ENCODE data around the gene PIK3R1. TPM values are rescaled to one million over a fixed set of nuclear protein-coding genes. Genes with fewer than 3 reads are reported as not detected.

The PIK3R1 gene
- total and polyA plus RNA-seq, 4 donors = 22.6 to 123 (median 47.3) TPM

- no peak for DNase-seq (ENCODE audit: low spot score)
- no peaks in the 10 kb centered on the region for H3K27me3 ChIP-seq (ENCODE audit: control insufficient read depth in 4 of 4, insufficient read depth in 4 of 4, low read length in 3 of 4)
Measured at GRCh38 chr5:68192679-68193060, 22.9 kb upstream of the PIK3R1 start.

DNA sequence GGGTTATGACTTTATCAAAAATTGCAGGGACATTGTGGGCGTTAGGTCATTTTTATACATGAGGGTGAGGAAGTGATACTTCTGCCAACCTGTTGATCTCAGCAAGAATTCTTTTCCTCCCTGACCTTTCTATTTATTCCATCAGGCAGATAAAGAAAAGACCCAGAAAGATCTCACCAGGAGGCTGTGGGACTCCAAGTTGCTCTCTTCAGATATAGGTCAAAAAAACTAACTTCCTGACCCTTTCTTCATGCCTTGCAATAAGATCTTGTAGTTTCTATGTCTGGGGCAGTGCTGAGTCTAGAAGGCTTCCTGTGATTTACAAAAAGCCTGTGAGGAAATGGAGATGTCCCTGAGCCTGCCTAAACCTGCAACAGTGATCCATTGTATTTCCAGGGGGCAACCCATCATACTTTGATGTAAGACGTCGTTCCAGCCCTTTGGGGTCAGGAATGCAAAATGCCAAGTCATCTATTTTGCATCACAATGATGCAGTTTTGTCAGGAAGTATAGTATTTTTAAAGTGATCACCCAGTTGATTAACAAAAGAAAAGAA is 22.0 kb upstream of the PIK3R1 start:
- no peak for DNase-seq (ENCODE audit: low spot score)
- H3K4me1 ChIP-seq (ENCODE audit: control insufficient read depth in 4 of 4, insufficient read depth in 4 of 4, low read length in 3 of 4) = no peaks in the 10 kb centered on the region
- TF ChIP-seq TAF1 (conservative IDR thresholded peaks at IDR 0.05) (no peak), NR2F2 (IDR thresholded peaks at IDR 0.05) (peak; percentile 67)
- no peaks in the 10 kb centered on the region for H3K36me3 ChIP-seq (ENCODE audit: control insufficient read depth in 4 of 4, insufficient read depth in 3 of 4, low read depth in 1 of 4, low read length in 3 of 4)
- no peak overlapping the region for H3K4me3 ChIP-seq (ENCODE audit: low read depth in 1 of 3, low read length in 3 of 3)
- H3K27ac ChIP-seq (ENCODE audit: low read depth in 1 of 2, low read length in 2 of 2) = no peak overlapping the region
- no peaks in the 10 kb centered on the region for H3K27me3 ChIP-seq (ENCODE audit: control insufficient read depth in 4 of 4, insufficient read depth in 4 of 4, low read length in 3 of 4)
- no peaks in the 10 kb centered on the region for H3K9me3 ChIP-seq (ENCODE audit: control insufficient read depth in 4 of 4, low read length in 3 of 4)
- WGBS = 57% methylated on average over 3 of the region's 3 CpGs
- H3K9ac ChIP-seq (ENCODE audit: low read depth in 1 of 2, low read length in 2 of 2) = no peak overlapping the region

More at GRCh38 chr5:68192679-68193060, 22.9 kb upstream of the PIK3R1 start:
- H3K4me3 ChIP-seq (ENCODE audit: low read depth in 1 of 3, low read length in 3 of 3) = no peak overlapping the region
- no peak overlapping the region for H3K27ac ChIP-seq (ENCODE audit: low read depth in 1 of 2, low read length in 2 of 2)
- no peaks in the 10 kb centered on the region for H3K36me3 ChIP-seq (ENCODE audit: control insufficient read depth in 4 of 4, insufficient read depth in 3 of 4, low read depth in 1 of 4, low read length in 3 of 4)
- WGBS = 97% methylated on average over 3 of the region's 3 CpGs
- no peak overlapping the region for H3K9ac ChIP-seq (ENCODE audit: low read depth in 1 of 2, low read length in 2 of 2)
- no peak for TF ChIP-seq FOXA1 (IDR thresholded peaks at IDR 0.05)
- TF ChIP-seq, protein P1, sequence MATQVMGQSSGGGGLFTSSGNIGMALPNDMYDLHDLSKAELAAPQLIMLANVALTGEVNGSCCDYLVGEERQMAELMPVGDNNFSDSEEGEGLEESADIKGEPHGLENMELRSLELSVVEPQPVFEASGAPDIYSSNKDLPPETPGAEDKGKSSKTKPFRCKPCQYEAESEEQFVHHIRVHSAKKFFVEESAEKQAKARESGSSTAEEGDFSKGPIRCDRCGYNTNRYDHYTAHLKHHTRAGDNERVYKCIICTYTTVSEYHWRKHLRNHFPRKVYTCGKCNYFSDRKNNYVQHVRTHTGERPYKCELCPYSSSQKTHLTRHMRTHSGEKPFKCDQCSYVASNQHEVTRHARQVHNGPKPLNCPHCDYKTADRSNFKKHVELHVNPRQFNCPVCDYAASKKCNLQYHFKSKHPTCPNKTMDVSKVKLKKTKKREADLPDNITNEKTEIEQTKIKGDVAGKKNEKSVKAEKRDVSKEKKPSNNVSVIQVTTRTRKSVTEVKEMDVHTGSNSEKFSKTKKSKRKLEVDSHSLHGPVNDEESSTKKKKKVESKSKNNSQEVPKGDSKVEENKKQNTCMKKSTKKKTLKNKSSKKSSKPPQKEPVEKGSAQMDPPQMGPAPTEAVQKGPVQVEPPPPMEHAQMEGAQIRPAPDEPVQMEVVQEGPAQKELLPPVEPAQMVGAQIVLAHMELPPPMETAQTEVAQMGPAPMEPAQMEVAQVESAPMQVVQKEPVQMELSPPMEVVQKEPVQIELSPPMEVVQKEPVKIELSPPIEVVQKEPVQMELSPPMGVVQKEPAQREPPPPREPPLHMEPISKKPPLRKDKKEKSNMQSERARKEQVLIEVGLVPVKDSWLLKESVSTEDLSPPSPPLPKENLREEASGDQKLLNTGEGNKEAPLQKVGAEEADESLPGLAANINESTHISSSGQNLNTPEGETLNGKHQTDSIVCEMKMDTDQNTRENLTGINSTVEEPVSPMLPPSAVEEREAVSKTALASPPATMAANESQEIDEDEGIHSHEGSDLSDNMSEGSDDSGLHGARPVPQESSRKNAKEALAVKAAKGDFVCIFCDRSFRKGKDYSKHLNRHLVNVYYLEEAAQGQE (IDR thresholded peaks at IDR 0.05) = no peak
- TF ChIP-seq YY1 (IDR thresholded peaks at IDR 0.05) = no peak
- no peak for TF ChIP-seq HNF4G (IDR thresholded peaks at IDR 0.05)
- no peak for TF ChIP-seq GABPA (IDR thresholded peaks at IDR 0.05 in 1 of 2, conservative IDR thresholded peaks at IDR 0.05 in 1 of 2)
- no peak for TF ChIP-seq SP1 (IDR thresholded peaks at IDR 0.05)
- TF ChIP-seq, protein P2, sequence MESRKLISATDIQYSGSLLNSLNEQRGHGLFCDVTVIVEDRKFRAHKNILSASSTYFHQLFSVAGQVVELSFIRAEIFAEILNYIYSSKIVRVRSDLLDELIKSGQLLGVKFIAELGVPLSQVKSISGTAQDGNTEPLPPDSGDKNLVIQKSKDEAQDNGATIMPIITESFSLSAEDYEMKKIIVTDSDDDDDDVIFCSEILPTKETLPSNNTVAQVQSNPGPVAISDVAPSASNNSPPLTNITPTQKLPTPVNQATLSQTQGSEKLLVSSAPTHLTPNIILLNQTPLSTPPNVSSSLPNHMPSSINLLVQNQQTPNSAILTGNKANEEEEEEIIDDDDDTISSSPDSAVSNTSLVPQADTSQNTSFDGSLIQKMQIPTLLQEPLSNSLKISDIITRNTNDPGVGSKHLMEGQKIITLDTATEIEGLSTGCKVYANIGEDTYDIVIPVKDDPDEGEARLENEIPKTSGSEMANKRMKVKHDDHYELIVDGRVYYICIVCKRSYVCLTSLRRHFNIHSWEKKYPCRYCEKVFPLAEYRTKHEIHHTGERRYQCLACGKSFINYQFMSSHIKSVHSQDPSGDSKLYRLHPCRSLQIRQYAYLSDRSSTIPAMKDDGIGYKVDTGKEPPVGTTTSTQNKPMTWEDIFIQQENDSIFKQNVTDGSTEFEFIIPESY (IDR thresholded peaks at IDR 0.05) = no peak
- no peak for TF ChIP-seq EGR1 (IDR thresholded peaks at IDR 0.05; ENCODE audit: low read depth in 2 of 2)
- TF ChIP-seq HNF4A (conservative IDR thresholded peaks at IDR 0.05) = no peak
- TF ChIP-seq NR2F2 (IDR thresholded peaks at IDR 0.05) = no peak
- TF ChIP-seq RAD21 (IDR thresholded peaks at IDR 0.05) = no peak
- TF ChIP-seq TAF1 (conservative IDR thresholded peaks at IDR 0.05) = no peak
- no peak for TF ChIP-seq JUND (IDR thresholded peaks at IDR 0.05)
- TF ChIP-seq RXRA (IDR thresholded peaks at IDR 0.05) = no peak
- no peak for TF ChIP-seq MAX (IDR thresholded peaks at IDR 0.05)
- TF ChIP-seq ATF3 (IDR thresholded peaks at IDR 0.05) = no peak
- no peaks in the 10 kb centered on the region for H3K9me3 ChIP-seq (ENCODE audit: control insufficient read depth in 4 of 4, low read length in 3 of 4)
- H3K4me1 ChIP-seq (ENCODE audit: control insufficient read depth in 4 of 4, insufficient read depth in 4 of 4, low read length in 3 of 4) = no peaks in the 10 kb centered on the region
